Activated gamma-delta T cell treated with anti-CD3 and anti-CD28 coated beads, Interleukin-2, amount 50 U/mL, for 16 hours (primary cell): ENCODE data around the gene CKAP5.

Source experiments
- DNase-seq: peaks from one replicate; pipeline ENCODE4 v3.0.0-alpha.2; 2020; ENCODE audit warnings: low read depth

The CKAP5 gene

DNA sequence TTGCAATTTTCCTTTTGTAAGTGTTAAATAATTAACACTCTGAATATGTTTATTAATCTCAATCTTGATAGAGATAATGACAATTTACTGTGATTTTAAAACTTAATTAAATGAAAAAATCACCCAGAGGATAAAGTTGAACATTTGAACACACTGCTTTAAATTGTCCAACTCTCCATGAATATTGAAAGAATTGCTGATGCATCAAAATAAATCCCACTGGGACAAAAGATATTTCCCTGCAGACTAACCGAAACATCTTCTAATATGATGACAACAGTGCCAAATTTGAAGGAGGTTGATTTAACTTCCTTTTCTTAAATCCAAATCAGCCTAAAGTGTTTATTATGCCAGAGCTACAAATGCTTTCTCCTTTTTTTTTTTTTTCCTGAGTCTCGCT, 79.4 kb downstream of the CKAP5 start:
- no peak for DNase-seq

DNA sequence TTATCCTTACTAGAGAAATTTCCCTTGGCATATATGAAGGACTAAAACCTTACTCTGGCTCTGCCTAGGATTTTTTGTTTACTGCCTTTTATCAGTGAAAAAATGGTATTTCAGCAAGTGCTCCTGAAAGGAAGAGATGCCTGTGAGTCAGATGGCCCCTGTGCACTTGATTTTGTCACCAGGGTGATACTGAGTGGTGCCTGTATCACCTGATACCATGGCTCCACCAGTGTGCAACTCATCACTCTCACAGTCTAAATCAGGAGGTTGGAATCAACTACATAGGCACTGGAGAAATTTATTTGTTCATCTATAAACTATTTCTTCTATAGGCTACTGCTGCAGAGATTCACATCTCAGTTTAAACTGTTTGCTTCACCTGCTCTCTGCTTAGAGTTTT, 83.8 kb downstream of the CKAP5 start:
- DNase-seq: no peak

DNA sequence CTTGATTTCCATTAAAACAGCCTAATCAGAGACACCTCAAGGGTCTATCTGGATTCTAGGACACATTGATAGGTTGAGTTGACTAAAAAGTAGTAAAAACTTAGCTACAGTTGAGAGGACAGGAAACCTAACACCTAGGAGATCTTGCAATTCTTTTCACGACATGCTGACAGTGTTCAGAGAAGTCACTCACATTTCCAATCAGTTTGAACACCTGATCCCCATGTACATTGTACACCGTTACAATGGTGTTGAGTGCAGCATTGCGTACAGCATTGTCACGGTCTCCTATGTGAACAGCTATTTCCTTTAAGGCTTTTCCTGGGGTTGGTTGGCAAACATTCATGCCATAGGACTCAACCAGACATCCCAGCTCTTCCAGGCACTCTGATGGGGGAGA, 84.3 kb downstream of the CKAP5 start:
- no peak for DNase-seq

DNA sequence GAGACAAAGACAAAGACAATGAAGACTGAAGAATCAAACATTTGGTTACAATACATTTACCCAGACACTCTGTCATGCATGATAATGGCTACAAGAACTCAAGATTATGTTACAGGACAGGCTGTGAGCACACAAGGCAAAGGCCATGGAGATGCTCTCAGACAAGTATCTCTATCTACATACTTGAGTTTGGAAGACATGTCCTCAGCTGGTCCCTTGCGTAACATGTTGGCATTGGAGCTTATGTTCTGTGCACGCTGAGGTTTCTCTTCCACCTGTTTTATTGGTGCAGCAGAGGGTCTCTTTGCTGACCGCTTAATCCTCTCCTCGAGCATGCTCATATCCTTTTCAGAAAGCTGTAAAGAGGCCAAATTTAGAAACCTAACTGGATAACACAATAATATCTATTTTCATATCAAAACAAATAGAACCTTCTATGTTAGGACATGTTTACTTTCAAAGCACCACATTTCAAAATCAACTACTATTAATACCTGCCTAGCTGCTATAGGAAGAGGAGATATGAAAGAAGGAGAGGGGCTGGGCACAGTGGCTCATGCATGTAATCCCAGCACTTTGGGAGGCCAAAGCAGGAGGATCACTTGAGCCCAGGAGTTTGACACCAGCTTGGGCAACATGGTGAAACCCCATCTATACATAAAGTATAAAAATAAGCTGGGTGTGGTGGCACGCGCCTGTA, 85.5 kb downstream of the CKAP5 start:
- no peak for DNase-seq

DNA sequence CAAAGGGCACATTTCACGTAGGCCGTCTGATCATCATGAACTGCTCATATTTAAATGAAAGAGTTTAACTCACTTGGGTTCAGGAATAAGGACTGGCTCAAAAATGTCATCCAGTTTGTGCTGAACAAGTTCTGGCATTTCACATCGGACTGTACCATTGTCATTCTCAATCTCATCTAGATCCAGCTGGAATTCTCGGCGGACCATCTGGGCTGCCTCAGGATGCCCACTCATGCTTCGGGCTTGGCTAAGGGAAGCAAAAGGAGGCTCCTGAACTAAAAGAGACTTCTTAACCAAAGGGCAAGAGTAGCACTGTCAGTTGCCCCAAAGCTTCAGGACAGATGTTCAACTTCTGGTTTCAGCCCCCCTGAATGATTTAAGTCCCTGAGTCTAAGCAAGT, 86.9 kb downstream of the CKAP5 start:
- DNase-seq: no peak

DNA sequence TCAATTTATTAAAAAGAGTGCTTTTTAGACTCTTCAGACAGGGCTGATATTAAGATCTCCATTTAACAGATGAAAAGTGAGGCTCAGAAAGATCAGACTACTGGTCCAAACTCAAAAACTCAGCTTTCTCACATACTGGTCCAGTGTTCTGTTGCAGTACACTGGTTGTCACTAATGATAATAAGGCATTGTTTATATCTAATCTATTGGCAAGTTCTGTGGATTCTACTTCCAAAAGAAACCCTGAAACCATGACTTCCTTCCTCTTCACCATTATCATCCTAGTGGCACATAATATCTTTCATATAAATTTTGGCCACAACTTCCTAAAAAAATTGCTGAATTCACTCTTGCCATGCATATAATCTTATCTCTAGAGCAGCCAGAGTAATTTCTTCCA, 90.1 kb downstream of the CKAP5 start:
- DNase-seq: no peak

DNA sequence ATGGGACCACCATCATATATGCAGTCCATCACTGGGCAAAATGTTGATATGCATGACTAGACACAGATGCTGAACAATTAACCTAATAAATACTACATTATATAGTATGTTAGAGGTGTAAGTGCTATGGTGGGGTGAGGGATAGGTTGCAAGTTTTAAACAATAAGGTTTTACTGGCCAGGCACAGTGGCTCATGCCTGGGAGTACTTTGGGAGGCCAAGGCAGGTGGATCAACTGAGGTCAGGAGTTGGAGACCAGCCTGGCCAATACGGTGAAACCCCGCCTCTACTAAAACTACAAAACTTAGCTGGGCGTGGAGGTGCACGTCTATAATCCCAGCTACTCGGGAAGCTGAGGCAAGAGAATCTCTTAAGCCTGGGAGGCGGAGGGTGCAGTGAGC, 98.9 kb downstream of the CKAP5 start:
- no peak for DNase-seq

DNA sequence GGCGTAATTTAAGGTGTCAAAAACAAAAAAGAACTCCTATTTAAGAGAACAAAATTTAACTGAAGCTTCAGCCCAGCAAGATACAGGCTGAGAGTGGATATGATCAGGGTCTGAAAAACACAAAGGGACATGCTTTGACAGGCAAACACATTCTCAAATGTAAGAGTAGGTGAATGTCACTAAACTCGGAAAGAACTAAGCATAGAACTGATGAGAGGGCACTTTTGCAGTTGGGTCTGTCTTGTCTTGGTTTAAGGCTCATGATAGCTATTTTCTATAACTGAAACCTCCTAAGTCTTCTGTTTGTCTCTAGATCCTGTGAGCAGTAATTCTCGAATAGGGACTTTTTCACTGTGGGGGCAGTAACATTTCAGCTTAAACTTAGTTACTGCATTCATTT, 100.1 kb downstream of the CKAP5 start:
- no peak for DNase-seq

DNA sequence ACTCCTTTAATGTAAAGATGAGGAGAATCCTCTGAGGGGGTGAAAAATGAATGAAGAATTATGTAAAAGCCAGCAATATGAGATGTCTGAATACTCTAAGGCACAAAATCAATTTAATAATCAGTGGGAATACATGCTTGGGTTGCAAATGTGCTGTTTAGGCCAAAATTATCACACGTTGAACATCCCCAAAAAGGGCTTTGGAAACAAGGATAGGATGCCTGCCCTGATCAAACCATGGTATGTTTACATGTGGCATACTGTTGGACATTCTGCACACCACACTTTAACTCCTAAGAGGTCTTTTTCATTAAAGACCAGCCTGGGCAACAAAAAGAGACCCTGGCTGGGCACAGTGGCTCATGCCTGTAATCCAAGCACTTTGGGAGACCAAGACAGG, 100.8 kb downstream of the CKAP5 start:
- DNase-seq: no peak

DNA sequence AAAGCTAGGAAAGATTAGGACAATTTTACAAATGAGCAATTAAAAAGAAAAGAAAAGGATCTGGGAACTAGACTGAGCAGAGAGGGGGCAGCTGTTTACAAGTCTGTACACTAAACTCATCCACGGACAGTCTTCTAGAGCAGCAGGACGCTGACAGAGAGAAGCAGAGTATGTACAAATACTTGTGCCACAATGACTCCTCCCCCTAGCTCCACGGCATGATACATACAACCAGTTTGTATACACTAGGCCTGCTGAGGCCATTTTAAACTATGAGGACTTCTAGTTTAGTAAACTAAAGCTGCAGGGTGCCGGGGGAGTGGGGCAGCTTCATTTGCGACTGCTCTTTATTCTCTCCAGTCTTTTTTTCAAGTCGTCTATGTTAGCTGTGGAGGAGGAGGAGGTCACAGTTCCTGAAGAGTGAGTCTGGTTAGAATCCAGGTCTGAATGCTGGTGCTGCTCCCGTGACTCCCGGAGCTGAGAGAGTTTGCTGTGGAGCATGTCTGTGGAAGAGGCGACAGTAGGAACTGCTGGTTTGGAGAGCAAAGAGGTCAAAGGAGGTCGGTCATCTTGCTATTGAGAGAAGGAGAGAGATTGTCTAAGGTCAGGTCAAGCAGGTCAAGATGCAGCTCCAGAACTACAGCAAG, 102.3 kb downstream of the CKAP5 start:
- DNase-seq: no peak

DNA sequence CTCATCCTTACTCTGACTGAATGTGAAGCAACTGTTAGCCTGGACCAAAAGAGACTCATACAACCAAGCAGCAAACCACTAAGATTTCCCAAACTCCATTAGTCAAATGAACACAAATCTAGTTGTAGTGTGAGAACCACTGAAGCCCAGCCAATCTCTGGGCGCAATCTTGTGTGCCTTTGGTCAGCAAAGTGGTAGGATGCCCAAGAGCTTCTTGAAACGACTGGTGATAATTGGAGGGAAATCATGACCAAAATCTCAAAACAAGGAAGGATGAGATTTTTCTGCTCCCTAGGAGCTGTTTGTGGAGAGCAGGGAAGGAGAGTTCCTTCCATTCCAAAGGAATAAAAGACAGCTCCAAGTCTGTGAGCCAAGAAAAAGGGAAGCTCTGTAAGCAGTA, 103.0 kb downstream of the CKAP5 start:
- no peak for DNase-seq

DNA sequence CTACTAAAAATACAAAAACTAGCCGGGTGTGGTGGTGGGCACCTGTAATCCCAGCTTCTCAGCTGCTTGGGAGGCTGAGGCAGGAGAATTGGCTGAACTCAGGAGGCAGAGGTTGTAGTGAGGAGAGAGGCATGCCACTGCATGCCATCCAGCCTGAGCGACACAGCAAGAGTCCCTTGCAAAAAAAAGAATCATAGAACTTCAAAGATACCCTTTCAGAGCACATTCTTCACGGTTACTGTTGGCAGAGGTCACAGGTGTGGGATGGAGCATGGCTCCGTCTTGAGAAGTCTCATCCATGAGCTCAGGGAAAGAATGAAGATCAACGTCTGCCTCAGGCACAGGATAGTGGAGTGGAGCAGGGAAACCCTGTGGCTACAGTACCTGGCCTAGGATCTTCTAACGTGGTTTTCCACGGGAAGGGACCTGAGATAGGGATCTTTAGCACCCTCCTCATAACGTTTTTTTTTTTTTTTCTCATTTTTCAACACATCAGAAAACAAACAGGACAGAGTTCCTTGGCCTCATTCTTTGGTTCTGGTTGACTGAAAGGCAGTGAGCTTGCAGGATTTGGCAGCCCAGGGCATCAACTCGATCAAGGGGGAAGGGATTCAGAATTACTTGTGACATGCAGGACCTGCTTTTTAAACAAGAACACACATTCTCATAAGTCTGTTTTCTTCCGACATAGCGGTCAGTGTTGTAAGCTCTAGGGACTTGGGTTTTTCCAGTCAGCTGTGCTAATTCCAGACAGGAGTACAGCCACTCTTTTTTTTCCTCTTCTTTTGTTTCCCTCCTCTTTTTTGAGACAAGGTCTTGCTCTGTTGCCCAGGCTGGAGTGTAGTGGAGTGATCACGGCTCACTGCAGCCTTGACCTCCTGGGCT, 104.2 kb downstream of the CKAP5 start:
- no peak for DNase-seq

DNA sequence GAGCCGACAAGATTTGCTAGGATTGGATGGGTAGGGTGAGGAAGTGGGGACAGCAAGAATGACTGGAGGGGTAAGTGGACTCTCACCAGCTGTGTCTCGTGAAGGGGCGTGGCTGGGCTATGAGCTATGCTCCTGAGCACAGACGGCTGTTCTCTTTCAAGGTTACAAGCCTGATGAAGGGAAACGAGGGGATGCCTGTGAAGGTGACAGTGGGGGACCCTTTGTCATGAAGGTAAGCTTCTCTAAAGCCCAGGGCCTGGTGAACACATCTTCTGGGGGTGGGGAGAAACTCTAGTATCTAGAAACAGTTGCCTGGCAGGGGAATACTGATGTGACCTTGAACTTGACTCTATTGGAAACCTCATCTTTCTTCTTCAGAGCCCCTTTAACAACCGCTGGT, 107.2 kb downstream of the CKAP5 start:
- no peak for DNase-seq

DNA sequence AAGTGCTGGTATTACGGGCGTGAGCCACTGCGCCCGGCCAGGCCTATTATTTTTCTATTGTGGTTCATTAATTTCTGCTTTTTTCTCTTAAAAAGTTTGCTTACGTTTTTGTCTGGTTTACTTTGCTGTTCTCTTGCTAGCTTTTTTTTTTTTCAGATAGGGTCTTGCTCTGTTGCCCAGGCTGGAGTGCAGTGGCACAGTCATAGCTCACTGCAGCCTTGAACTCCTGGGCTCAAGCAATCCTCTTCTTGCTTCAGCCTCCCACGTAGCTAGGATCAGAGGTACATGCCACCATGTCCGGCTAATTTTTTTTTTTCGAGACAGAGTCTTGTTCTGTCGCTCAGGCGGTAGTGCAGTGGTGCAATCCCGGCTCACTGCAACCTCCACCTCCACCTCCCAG, 108.4 kb downstream of the CKAP5 start:
- DNase-seq: no peak

DNA sequence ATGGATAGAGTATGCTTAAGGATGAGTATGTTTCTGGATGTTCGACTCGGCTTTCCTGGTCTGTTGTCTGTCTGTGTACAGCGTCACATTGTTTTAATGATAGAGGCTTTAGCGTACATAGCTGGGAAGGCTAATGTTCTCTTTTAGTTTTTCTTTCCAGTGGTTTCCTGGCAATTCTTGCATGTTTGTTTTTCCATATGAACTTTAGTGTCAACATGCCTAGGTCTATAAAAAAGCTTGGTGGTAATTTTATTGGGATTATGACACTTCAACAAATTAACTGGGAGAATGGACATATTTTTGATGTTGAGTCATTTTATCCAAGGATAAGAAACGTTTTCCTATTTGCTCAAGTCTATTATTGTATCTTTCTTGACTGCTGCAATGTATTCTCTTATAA, 109.5 kb downstream of the CKAP5 start:
- no peak for DNase-seq

DNA sequence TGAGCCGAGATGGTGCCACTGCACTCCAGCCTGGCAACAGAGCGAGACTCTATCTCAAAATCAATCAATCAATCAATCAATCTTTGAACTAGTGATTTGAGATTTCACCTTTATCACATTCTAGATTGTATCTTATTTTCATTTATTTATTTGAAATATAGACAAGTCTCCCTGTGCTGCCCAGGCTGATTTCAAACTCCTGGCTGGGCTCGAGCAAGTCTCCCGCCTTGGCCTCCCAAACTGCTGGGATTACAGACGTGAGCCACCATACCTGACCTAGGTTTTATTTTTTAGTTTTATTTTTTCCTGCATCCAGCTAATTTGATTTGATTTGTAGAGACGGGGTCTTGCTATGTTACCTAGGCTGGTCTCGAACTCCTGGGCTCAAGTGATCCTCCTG, 109.9 kb downstream of the CKAP5 start:
- DNase-seq: no peak

DNA sequence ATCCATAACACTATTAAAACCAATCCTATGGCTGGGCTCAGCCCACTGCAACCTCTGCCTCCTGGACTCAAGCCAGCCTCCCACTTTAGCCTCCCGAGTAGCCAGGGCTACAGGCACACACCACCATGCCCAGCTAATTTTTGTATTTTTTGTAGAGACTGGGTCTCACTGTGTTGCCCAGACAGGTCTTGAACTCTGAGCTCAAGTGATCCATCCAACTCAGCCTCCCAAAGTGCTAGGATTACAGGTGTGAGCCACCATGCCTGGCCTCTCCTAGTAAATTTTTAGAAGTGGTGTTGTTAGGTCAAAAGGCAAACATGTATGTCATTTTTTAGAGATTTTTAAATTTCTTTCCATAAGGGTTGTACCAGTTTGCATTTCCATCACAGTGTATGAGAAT, 112.8 kb downstream of the CKAP5 start:
- DNase-seq: no peak

DNA sequence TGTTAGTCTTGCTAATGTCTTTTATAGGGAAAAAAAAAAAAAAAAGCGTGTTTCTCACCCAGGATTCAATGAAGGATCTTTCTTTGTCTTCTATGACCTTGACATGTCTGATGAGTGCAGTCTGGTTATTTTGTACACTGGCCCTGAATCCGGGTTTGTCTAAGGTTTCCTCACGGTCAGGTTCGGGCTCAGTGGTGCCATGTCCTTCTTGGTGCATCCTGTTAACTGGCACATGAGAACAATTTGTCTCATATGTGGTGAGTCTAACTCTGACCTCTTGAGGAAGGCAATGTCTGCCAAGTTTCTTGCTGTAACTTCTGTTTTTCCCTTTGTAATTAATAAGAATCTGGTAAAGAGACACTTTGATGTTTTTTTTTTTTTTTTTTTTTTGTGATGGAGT, 114.5 kb downstream of the CKAP5 start:
- DNase-seq: no peak

DNA sequence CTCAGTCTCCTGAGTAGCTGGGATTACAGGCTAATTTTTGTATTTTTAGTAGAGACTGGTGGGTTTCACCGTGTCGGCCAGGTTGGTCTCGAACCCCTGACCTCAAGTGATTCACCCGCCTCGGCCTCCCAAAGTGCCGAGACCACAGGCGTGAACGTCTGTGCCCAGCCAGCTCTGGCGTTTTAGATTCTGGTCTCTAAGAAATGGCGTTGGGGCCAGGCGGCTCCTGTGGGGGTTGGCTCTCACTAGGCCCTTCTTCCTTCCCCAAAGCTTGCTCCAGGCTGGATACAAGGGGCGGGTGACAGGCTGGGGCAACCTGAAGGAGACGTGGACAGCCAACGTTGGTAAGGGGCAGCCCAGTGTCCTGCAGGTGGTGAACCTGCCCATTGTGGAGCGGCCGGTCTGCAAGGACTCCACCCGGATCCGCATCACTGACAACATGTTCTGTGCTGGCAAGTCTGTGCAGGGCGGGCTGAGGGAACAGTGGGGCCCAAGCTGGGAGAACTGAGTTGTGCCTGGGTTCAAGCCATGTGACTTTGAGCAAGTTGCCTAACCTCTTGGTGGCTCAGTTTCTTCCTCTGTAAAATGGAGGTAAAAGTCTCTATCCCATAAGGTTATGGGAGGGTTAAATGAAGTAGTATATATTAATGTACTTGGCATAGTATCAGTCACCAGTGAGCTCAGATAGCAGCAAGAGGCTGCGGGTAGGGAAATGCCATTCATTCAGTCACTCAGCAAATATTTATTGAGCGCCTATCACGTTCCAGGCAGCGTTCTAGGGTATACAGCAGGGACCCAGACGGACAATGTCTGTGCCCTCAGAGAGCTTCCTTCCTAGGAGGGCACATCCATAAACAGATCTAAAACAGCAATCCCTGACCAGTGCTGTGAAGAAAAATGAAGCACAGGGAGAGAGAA, 116.7 kb downstream of the CKAP5 start:
- no peak for DNase-seq

DNA sequence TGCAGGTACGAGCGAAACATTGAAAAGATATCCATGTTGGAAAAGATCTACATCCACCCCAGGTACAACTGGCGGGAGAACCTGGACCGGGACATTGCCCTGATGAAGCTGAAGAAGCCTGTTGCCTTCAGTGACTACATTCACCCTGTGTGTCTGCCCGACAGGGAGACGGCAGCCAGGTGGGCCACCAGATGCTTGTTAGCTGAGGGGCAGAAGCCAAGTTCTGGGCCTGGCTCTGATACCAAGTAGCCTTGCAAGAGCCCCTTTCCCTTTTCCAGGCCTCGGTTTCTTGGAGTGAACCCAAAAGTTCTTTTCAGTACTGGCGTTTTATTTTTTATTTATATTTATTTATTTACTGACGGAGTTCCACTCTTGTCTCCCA, 117.4 kb downstream of the CKAP5 start:
- DNase-seq: no peak

DNA sequence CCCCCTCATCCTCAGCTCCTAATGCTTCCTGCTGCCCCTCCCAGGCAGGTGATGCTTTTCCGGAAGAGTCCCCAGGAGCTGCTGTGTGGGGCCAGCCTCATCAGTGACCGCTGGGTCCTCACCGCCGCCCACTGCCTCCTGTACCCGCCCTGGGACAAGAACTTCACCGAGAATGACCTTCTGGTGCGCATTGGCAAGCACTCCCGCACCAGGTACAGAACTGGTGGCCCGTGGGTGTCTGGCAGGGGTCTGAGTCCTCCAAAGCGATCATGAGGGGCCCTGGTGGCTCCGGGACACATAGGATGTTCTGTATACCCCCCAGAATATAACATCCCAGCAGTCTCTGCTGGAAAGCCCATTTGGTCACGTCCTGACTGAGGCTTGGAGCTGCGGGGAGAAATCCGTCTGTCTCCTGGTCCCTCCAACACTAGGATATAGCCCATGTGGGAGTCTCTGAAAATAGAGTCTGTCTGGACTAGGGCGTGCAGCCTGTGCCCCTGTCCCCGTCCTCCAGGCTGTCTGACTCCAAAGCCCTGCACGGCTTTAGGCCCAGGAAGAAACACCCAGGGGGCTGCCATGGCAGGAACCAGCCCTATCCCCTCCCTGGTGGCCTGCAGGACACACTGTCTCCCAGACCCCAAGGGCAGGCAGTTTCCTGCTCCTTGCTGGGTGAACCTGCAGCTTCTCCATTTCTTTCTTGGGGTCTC, 118.0 kb downstream of the CKAP5 start:
- no peak for DNase-seq
